Transverse colon (tissue), 4 donors: Measurements from ENCODE around the gene STK11. TPM values are rescaled to one million over a fixed set of nuclear protein-coding genes. Genes with fewer than 3 reads are reported as not detected.

Experiments used
- DNase-seq: peaks from one replicate; pipeline ENCODE4 v3.0.0-alpha.2; 2019
- H3K27ac ChIP-seq, 4 donors: fragments of 200-600 bp; sonication (generic); 2 replicates each; pipeline ENCODE4 v1.5.1; 2016 to 2018; ENCODE audit warnings: inconsistent platforms in 4 of 4
- H3K27me3 ChIP-seq: fragments of 200-600 bp; sonication (generic); 2 replicates; pipeline ENCODE4 v1.5.1; 2017; ENCODE audit warnings: inconsistent platforms
- H3K36me3 ChIP-seq, 4 donors: fragments of 200-600 bp; sonication (generic); 2 replicates each; pipeline ENCODE4 v1.5.1; 2017 to 2019; ENCODE audit warnings: inconsistent platforms in 4 of 4
- H3K4me1 ChIP-seq, 4 donors: fragments of 200-600 bp; sonication (generic); 2 replicates each; pipeline ENCODE4 v1.5.1; 2017 to 2020; ENCODE audit warnings: inconsistent platforms in 4 of 4
- H3K4me3 ChIP-seq, 4 donors: fragments of 200-600 bp; sonication (generic); 1 replicate in 1 of 4; 2 replicates in 3 of 4; pipeline versions ENCODE4 v1.5.1 to v1.6.1; 2017 to 2019; ENCODE audit warnings: inconsistent platforms in 4 of 4
- H3K9me3 ChIP-seq, 2 donors: fragments of 200-600 bp; sonication (generic); 2 replicates each; pipeline ENCODE4 v1.5.1; 2017 to 2019; ENCODE audit warnings: inconsistent platforms in 2 of 2
- CTCF ChIP-seq, 5 experiments: fragments of 200-600 bp in 3 of 5; fragments of 450-650 bp in 2 of 5; sonication (generic) in 3 of 5; IDR thresholded peaks; 1 replicate in 2 of 5; 2 replicates in 3 of 5; pipeline ENCODE4 v1.5.1; 2016 to 2017; ENCODE audit warnings: antibody characterized with exemption in 5 of 5, inconsistent platforms in 3 of 5, mild to moderate bottlenecking in 2 of 5, moderate library complexity in 1 of 5
- EP300 ChIP-seq: sonication (generic); formaldehyde crosslinking; IDR thresholded peaks from one replicate; pipeline ENCODE4 v1.6.1; 2017; ENCODE audit warnings: antibody characterized with exemption, low read depth
- POLR2A ChIP-seq: fragments of 450-650 bp; IDR thresholded peaks from one replicate; pipeline ENCODE4 v1.6.1; 2016; ENCODE audit warnings: antibody characterized with exemption, mild to moderate bottlenecking, moderate library complexity
- POLR2AphosphoS5 ChIP-seq, 3 donors: sonication (generic); formaldehyde crosslinking; IDR thresholded peaks; one replicate each; pipeline ENCODE4 v1.6.1; 2016; ENCODE audit warnings: antibody characterized with exemption in 3 of 3
- WGBS, 2 donors: methylation state at CpG; one replicate each; pipeline ENCODE4 v1.1.5; 2018; ENCODE audit warnings: low coverage in 1 of 2; 5-methylcytosine and 5-hydroxymethylcytosine counted together
- in situ Hi-C, 4 donors: fragments of 200-750 bp; cut with MboI; loops; one replicate each; pipeline versions ENCODE4 v1.15.0 to v1.15.1; 2017; ENCODE audit warnings: low sequenced_read_pairs in 3 of 4, low pct_ligation_motif_present in 1 of 4, low pct_unique_long_range_greater_than_20kb in 1 of 4
- intact Hi-C: fragments of 100-400 bp; cut with DNase I; formaldehyde crosslinking; loops from one replicate; pipeline ENCODE4 v1.15.1; 2023; ENCODE audit warnings: low total_unique reads
- total RNA-seq, 4 donors: library from RNA; depleted of rRNA; stranded (reverse); fragments of >200 nt; gene quantifications; one replicate each; pipeline ENCODE4 v1.1.0, GENCODE V29; 2016

STK11 gene
- total RNA-seq, 4 donors from 2014 or later, result 93.7 to 152 (median 103) TPM

GRCh38 chr19:1248139-1248785 is 42.7 kb downstream of the STK11 start, which contains the start of gene MIDN:
Gene MIDN (plus strand): TSS chr19:1248583. CDS start chr19:1250297, 1,714 bp downstream.
- no peaks in the 10 kb centered on the region for H3K9me3 ChIP-seq
- intact Hi-C loops (loop anchor here (10.0 kb wide), 2 partner anchors 143 to 223 kb away; partner anchors contain the start of genes CNN2, GPX4, RNU6-2 and TMEM259), in situ Hi-C loops (no loop called here)
- 1 to 4% methylated on average over 5 to 25 of the region's 60 CpGs for WGBS, 2 donors
- H3K4me3 ChIP-seq, result peak within 1 kb of the TSS; percentile 74 to 91 (median 80)
- TF ChIP-seq POLR2AphosphoS5 (IDR thresholded peaks at IDR 0.05), result peak; percentile 87 to 97 (median 96)
- peak in 4 of 5 experiments; percentile 33 to 38 (median 34) for TF ChIP-seq CTCF (IDR thresholded peaks at IDR 0.05)
- peak; percentile 97 for TF ChIP-seq POLR2A
- peak; percentile 41 for TF ChIP-seq EP300
- no peaks in the 10 kb centered on the region for H3K36me3 ChIP-seq
- DNase-seq, result peak; percentile 88
- H3K4me1 ChIP-seq, result peaks cover 41 to 64% (median 61%) of the 10 kb centered on the region in 4 donors
- H3K27me3 ChIP-seq, result no peaks in the 10 kb centered on the region
- peak within 1 kb of the TSS; percentile 98 to 99 (median 98) for H3K27ac ChIP-seq

GRCh38 chr19:1248786-1249297 is 43.3 kb downstream of the STK11 start:
- WGBS, 2 donors, result 1% methylated on average over 39 of the region's 74 CpGs; no CpG with 5 or more reads in 1 of the 2 donors
- Histone ChIP-seq H3K27ac (peak overlapping the region; percentile 98 to 99 (median 98)), H3K9me3 (no peaks in the 10 kb centered on the region), H3K4me3 (peak overlapping the region; percentile 74 to 91 (median 80)), H3K36me3 (peaks cover 0 to under 1% (median 0%) of the 10 kb centered on the region in 4 donors), H3K27me3 (no peaks in the 10 kb centered on the region), H3K4me1 (peaks cover 39 to 64% (median 61%) of the 10 kb centered on the region in 4 donors)
- in situ Hi-C loops (no loop called here), intact Hi-C loops (loop anchor here (10.0 kb wide), 2 partner anchors 144 to 224 kb away; partner anchors contain the start of genes CNN2, GPX4, RNU6-2 and TMEM259)
- no peak for TF ChIP-seq POLR2AphosphoS5 (IDR thresholded peaks at IDR 0.05)
- no peak for TF ChIP-seq EP300
- peak; percentile 69 to 92 (median 84) for TF ChIP-seq CTCF (IDR thresholded peaks at IDR 0.05)
- TF ChIP-seq POLR2A, result no peak
- peak; percentile 86 for DNase-seq

- H3K36me3 ChIP-seq, result peaks cover 0 to 6% (median 1%) of the 10 kb centered on the region in 4 donors
- H3K4me3 ChIP-seq, result peak overlapping the region; percentile 80 to 94 (median 89)
- TF ChIP-seq POLR2A (peak; percentile 93), POLR2AphosphoS5 (IDR thresholded peaks at IDR 0.05) (peak; percentile 93 to 98 (median 95)), CTCF (IDR thresholded peaks at IDR 0.05) (no peak), EP300 (peak; percentile 42)
- DNase-seq, result peak; percentile 96
- no peaks in the 10 kb centered on the region for H3K9me3 ChIP-seq
- no peaks in the 10 kb centered on the region for H3K27me3 ChIP-seq
- peak overlapping the region; percentile 98 to 99 (median 98) for H3K27ac ChIP-seq
- peaks cover 39 to 64% (median 61%) of the 10 kb centered on the region in 4 donors for H3K4me1 ChIP-seq
- in situ Hi-C loops (no loop called here), intact Hi-C loops (loop anchor here (10.0 kb wide), 2 partner anchors 145 to 225 kb away; partner anchors contain the start of genes CNN2, GPX4, RNU6-2 and TMEM259)
- 0% methylated on average over 42 of the region's 102 CpGs; no CpG with 5 or more reads in 1 of the 2 donors for WGBS, 2 donors
Observed at GRCh38 chr19:1249298-1249989, 43.9 kb downstream of the STK11 start.
